NB4 (cell line): ENCODE measurements around the gene TAGLN3.

ENCODE experiments used
- MYC ChIP-seq: IDR thresholded peaks from 2 replicates; pipeline ENCODE4 v1.6.1; 2011; ENCODE audit warnings: low read depth, low read length
- POLR2A ChIP-seq: IDR thresholded peaks from 2 replicates; pipeline ENCODE4 v1.6.1; 2011; ENCODE audit warnings: mild to moderate bottlenecking; ENCODE audit not compliant: insufficient read length; ENCODE audit errors: extremely low read depth
- TF ChIP-seq, protein P1 (sequence below): IDR thresholded peaks from one replicate; pipeline ENCODE4 v1.5.1; 2012; ENCODE audit warnings: low read depth, low read length
- TF ChIP-seq, protein P2 (sequence below): IDR thresholded peaks from 2 replicates; pipeline ENCODE4 v1.6.1; 2011; ENCODE audit warnings: low read depth, low read length

DNA sequence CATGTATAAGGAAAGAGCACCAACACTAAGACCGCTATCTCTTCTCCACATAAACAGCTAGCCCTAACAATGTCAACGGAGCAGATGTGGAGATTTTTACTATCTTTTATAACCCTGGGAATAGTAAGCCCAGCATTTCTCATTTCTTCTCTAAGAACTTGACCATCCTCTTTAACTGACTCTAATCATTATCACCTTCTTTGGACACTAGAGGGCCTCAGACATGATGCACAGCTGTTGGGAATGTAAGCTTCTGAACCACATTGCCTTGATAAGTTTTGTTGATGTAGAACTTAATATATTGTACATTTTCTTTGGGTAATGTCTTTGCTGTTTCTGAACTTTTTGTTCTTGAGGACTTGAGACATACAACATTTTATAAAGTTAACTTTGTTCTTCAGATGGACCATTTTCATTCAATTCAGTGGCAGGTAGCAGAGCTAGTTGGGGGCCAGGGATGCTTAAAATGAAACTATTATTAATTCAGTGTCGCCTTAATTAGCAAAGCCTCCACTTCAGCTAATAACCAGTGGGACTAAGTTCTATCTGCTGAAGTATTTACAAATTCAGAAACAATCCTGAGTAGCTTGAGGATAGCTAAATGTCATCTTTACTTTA is 9.6 kb upstream of the TAGLN3 start:
- TF ChIP-seq, protein P1, sequence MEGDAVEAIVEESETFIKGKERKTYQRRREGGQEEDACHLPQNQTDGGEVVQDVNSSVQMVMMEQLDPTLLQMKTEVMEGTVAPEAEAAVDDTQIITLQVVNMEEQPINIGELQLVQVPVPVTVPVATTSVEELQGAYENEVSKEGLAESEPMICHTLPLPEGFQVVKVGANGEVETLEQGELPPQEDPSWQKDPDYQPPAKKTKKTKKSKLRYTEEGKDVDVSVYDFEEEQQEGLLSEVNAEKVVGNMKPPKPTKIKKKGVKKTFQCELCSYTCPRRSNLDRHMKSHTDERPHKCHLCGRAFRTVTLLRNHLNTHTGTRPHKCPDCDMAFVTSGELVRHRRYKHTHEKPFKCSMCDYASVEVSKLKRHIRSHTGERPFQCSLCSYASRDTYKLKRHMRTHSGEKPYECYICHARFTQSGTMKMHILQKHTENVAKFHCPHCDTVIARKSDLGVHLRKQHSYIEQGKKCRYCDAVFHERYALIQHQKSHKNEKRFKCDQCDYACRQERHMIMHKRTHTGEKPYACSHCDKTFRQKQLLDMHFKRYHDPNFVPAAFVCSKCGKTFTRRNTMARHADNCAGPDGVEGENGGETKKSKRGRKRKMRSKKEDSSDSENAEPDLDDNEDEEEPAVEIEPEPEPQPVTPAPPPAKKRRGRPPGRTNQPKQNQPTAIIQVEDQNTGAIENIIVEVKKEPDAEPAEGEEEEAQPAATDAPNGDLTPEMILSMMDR = peak; percentile 61
- no peak for TF ChIP-seq MYC
- no peak for TF ChIP-seq POLR2A
- TF ChIP-seq, protein P2, sequence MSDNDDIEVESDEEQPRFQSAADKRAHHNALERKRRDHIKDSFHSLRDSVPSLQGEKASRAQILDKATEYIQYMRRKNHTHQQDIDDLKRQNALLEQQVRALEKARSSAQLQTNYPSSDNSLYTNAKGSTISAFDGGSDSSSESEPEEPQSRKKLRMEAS = no peak
